HG03565 (cell line): Measurements from ENCODE around the gene CNOT3.
A peak's percentile ranks its signal among the peaks of the same experiment; 100 is the strongest.
"Not testable (repeated sequence)": the region's sequence is repeated elsewhere in the genome, so short reads cannot be mapped to it uniquely, and the experiment has no call there.

ENCODE experiments used
- ATAC-seq: cut with Tn5 transposase; IDR thresholded peaks from one replicate; pipeline ENCODE4 v1.9.1; 2021; ENCODE audit warnings: mild to moderate bottlenecking, moderate library complexity; ENCODE audit not compliant: unreplicated experiment

Gene CNOT3

GRCh38 chr19:54189735-54190502 is 52.4 kb downstream of the CNOT3 start:
- peak; percentile 38 for ATAC-seq

- peak; percentile 42 for ATAC-seq
Observed at GRCh38 chr19:54190503-54191010, 53.0 kb downstream of the CNOT3 start.

- peak; percentile 20 for ATAC-seq
Observed at GRCh38 chr19:54191011-54191810, 53.6 kb downstream of the CNOT3 start, which contains the start of gene TSEN34. Gene TSEN34 (plus strand): TSS chr19:54191308. CDS start chr19:54191365, 57 bp downstream.

GRCh38 chr19:54191811-54192453 is 54.4 kb downstream of the CNOT3 start:
- no peak for ATAC-seq

GRCh38 chr19:54193011-54193410 is 55.4 kb downstream of the CNOT3 start:
- no peak for ATAC-seq

GRCh38 chr19:54194463-54194862 is 56.9 kb downstream of the CNOT3 start:
- ATAC-seq, result not testable (repeated sequence)

- ATAC-seq, result no peak
Observed at GRCh38 chr19:54196536-54196935, 59.0 kb downstream of the CNOT3 start.

GRCh38 chr19:54197121-54197520 is 59.6 kb downstream of the CNOT3 start:
- ATAC-seq, result no peak

GRCh38 chr19:54199401-54199800 is 61.8 kb downstream of the CNOT3 start:
- no peak for ATAC-seq

- ATAC-seq, result no peak
Observed at GRCh38 chr19:54201172-54201701, 63.7 kb downstream of the CNOT3 start.

GRCh38 chr19:54201980-54202379 is 64.4 kb downstream of the CNOT3 start:
- ATAC-seq, result no peak

GRCh38 chr19:54203151-54203611 is 65.6 kb downstream of the CNOT3 start:
- no peak for ATAC-seq

- ATAC-seq, result no peak
Observed at GRCh38 chr19:54204767-54205468, 67.4 kb downstream of the CNOT3 start.
